DND-41 (cell line): ENCODE results near the gene SNAPIN.

Experiments
- EZH2 ChIP-seq: IDR thresholded peaks from 3 replicates; pipeline ENCODE4 v1.6.1; 2012; ENCODE audit warnings: borderline replicate concordance, low read depth, mild to moderate bottlenecking, moderate library complexity, low read length, inconsistent platforms; ENCODE audit not compliant: severe bottlenecking
- TF ChIP-seq, protein P1 (sequence below): IDR thresholded peaks from 2 replicates; pipeline ENCODE4 v1.5.1; 2012; ENCODE audit warnings: borderline replicate concordance, low read length, moderate library complexity, mild to moderate bottlenecking; ENCODE audit not compliant: poor library complexity, severe bottlenecking; ENCODE audit errors: extremely low read depth

DNA sequence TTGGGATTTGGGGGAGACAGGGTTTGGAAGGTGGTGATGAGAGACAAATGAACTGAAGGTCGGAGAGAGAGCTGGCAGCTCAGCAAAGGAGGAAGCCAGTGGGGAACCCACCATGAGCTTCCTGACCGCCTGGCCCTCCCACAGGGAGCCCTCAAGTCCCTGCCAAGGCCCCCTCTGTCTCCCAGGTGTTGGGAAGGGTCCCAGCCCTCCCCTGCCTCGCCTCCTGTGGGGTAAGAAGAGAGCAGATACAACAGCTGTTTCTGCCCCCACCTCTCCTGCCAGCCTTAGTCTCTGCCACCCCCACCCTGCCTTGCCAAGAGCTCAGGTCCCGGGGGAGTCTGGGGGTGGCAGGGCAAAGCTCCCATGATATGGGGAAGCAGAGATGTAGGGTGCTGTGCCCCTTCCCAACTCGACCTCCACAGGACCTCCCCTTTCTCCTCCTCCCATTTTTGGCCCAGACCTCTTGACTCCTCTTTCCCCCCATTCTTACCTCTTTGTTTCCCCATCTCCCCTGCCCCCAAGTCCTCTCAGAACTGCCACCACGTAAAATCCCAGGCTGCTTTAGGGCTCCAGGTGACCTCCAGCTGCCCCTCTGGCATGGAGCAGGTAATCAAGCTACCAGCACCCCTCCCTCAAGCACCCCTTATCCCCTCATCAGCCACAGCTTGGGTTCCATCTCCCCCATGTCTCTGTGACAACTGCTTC, 29.7 kb upstream of the SNAPIN start:
- TF ChIP-seq, protein P1, sequence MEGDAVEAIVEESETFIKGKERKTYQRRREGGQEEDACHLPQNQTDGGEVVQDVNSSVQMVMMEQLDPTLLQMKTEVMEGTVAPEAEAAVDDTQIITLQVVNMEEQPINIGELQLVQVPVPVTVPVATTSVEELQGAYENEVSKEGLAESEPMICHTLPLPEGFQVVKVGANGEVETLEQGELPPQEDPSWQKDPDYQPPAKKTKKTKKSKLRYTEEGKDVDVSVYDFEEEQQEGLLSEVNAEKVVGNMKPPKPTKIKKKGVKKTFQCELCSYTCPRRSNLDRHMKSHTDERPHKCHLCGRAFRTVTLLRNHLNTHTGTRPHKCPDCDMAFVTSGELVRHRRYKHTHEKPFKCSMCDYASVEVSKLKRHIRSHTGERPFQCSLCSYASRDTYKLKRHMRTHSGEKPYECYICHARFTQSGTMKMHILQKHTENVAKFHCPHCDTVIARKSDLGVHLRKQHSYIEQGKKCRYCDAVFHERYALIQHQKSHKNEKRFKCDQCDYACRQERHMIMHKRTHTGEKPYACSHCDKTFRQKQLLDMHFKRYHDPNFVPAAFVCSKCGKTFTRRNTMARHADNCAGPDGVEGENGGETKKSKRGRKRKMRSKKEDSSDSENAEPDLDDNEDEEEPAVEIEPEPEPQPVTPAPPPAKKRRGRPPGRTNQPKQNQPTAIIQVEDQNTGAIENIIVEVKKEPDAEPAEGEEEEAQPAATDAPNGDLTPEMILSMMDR = no peak
- TF ChIP-seq EZH2 = no peak
